Stimulated activated CD8-positive, alpha-beta memory T cell treated with anti-CD3 and anti-CD28 coated beads, Interleukin-2, amount 100 ng/mL, for 48 hours (primary cell): ENCODE data around the gene PDZD7.

Source experiments
- DNase-seq, 2 donors: peaks; one replicate each; pipeline ENCODE4 v3.0.0-alpha.2; 2020; ENCODE audit warnings: low read depth in 2 of 2

PDZD7 gene

DNA sequence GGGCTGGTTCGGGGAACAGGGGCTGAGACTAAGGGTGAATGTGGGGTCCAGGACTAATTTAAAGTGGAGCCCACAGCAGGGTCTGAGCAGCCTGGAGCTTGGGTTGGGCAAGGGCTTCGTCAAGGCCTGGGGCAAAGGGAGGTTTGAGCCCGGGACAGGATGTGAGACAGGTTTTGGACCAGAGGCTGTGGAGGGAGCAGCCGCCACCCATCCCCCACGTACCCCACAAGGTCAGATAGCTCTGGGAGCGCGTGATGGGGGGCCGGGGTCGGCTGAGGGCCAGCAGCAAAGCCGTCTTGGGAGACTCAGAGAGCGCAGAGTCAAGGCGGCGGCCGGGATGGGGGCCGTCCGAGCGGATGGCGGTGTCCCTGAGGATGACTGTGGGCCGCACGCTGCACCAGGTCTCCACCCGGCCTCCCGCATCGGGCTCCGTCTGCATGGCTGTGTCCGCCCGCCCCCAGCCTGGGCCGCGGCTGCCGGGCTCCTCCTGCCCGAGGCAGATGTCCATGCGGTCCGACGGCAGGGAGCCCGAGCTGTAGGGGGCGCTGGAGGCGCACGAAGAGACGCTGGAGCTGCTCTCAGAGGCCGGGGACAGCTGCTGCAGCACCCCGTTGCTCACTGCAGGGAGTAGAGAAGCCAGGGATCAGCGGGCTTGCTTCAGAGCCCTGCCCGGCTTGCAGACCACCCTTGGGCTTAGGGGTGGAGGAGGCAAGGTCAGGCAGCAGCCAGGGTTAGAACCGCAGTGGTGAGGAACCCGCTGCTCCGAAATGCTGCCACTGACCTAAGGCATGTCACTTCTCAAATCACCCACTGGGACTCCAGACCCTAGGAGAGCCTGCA lies 12.1 kb downstream of the PDZD7 start:
- peak; percentile 81 to 87 for DNase-seq

DNA sequence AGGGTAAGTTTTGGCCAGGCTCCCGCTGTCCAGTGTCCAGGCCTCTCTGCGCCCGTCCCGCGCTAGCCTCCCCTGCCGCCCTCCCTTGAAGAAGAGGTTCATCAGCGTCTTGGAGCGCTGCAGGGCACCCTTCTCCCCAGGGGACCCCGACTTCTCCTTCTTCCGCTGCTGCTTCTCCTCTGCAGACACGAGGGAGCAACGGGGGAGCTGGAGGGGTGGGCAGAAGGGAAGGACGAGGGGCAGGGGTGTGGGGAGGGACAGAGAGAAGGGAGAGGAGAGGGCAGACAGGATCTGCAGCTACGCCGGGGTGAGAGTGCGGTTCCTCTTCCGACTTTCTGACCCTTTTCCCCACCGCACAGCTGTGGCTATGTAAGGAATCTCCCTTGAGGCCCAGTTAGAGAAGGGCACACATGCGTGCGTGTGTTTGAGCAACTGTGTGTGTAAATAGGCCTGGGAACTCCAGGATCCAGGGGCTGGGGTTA lies 12.8 kb downstream of the PDZD7 start:
- DNase-seq = no peak

DNA sequence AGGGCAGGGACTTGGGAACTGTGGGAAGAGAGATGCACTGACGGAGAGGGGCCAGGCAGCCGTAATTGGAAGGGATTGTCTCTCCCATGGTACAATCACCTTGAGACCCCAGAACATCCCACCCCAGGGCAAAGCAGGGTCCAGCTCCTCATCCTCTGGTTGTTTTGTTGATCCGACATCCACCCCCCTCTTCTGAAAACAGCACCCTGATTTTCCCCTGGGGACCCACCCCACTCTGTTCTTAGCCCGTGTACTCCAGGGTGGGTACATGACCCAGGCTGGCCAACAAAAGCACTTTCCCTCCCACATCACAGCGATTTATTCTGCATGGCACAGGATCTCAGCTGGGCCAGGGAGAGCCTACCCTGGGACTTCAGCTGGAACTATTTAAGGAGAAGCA lies 14.1 kb downstream of the PDZD7 start:
- no peak for DNase-seq

DNA sequence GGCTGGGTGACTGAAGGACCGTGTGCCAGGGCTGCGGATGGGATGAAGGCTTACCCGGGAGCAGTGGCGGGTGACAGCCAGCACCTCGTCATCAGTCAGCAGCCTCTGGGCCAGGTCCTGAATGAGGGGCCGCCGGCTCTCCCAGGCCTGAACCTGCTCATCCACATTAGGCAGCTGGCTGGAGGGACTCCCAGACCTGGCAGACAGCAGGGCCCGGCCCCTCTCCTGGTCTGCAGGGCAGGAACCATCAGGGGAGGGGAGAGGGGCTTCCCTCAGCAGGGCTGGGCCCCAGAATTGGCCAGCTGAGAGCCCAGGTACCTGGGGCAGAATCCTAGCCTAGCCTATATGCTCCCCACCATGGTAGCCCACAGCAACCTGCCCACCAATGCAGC lies 15.4 kb downstream of the PDZD7 start:
- no peak for DNase-seq

DNA sequence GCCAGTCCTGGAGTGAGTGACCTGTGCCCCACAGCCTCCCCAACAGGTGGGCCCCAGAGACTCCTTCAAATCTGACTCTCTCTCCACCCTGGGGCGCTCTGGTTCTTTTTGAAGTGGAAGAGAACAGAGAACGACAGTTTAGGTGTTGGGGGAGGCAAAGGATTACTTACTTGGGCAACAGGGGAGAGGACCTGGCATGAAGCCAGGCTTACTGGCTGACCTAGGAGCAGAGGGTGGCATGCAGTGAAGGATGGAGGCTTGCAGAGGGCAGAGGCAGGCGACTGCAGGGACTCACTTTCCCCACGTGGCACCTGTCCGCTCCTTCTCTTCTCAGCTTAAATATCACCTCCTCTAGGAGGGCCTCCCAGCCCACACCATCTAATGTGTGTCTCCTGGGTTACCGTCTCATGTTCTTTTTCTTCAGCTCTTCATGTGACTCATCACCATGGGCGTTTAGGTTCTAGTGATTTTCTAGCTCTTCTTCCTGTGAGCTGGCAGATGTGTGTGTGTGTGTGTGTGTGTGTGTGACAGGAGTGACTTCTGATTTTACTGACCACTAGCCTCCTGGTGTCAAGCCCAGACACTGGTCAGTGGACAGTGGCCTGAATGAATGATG lies 15.9 kb downstream of the PDZD7 start:
- DNase-seq = no peak

DNA sequence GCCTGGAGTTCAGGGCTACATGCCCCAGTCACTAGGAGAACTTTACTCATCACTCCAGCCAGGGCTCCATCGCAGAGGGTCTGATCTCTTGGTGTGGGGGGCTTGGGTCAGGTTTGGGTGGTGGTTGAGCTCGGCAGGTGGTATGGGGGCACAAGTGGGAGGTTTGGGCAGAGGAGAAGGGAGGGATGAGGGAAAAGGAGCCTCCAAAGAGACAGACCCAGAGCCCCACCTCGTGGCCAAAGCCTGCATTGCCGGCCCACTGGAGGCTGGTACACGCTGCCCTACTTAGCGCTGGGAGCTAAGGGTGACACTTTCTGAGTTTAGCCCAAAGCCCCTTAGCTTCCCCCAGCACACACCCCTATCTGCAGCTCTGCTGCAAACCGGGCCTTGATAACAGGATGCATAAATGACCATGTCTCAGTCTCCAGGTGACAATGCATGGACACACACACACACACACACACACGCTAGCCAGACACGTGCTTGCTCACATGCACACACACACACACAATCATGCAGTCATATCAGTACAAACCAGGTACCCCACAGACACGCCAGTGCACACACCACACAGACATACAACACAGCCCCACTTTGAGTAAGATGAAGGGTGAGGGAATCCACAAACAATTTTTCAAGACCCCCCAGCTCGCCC lies 16.6 kb downstream of the PDZD7 start:
- peak; percentile 64 to 83 for DNase-seq

DNA sequence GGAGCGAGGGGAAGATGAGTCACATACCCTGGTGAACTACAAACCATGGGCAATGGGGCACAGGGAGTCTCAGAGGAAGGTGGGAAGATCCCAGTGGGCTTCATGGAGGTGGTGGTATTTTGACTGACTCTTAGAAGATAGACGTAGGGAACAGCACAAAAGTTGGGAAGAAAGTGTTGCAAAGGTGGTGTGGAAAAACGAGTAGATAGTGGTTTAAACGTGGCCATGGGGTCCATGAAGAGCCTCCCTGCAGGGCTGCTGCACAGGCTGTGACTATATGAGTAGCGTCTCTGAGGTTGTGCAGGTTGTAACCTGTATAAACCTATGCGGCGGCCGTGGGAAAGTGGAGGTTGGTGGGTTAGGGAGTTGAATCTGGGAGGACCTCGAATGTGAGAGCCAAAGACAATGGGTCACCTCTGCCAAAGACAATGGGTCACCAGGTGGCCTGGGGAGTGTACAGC lies 17.5 kb downstream of the PDZD7 start:
- no peak for DNase-seq

DNA sequence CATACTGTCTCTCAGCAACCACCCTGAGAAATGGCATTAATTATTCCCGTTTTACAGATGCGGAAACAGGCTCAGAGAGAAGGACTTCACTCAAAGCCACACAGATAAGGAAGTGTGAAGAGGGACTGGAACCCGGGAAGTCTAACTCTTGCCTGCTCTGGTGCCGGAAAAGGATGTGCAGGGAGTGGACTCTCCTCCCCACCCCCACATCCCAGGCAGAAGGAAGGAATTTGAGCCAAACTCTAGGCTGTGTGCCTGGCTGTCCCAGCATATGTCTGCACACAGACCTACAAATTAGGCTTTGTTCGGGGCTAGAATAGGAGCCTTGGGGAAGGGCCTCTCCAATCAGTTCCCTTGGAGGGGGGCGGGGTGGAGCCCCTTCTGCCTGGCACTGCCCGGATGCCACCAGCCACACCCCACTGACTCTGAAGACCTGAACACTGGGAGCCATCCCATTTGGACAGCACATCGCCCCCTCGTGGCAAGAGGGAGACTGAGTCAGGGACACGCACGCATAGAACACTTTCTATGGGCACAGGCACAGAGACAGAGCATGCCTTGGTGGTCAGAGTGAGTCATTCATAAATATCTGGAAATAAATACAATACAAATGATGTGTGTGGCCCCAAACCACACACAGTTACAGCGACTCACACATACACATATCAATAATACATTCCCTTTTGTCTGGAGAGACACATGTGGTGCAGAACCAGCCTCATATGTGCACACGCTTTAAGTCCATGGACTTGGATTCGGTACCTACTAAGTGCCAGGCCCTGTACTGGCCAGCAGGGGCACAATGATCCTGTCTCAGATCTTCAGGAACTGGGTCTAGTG lies 18.2 kb downstream of the PDZD7 start:
- peak; percentile 70 to 77 for DNase-seq

DNA sequence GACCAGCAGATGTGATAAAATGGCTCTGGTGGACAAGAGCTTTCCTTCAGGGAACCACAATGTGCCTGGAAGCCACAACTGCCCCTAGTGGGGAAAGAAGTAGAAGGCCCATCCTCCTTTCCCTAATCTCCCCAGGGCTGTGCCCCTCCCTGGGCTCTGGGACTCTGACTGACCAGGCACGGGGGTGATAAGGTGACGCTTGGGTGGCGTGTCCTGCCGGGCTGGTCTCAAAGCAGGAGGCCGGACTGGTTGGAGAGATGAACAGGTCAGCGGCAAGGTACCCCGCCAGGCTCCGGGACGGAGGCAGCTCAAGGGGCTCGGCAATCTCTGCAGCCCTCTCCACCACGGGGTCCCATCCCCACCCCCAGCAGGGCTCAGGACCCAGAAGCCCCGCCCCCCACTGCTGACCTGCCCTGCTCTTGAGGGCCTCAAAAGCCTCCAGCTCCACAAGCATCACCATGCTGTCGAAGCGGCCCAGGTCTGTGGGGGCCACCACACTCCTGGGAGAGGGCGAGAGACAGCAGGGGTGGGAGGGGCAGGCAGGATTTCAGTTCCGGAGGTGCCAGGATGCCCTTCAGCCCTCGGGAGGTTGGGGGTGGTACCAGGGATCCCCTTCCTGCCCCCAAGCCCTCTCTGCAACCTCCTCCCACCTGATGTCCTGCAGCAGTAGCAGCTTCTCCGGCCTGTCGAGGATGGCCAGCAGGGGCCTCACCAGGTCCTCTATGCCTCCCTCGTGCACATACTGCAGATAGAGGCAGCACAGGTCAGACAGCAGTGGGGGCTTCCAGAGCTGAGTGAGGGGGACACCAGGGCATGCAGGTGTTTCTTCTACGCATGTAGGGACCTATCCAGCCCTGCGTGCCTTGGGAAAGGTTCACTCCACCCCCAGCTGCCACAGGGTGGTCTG lies 19.2 kb downstream of the PDZD7 start:
- no peak for DNase-seq

DNA sequence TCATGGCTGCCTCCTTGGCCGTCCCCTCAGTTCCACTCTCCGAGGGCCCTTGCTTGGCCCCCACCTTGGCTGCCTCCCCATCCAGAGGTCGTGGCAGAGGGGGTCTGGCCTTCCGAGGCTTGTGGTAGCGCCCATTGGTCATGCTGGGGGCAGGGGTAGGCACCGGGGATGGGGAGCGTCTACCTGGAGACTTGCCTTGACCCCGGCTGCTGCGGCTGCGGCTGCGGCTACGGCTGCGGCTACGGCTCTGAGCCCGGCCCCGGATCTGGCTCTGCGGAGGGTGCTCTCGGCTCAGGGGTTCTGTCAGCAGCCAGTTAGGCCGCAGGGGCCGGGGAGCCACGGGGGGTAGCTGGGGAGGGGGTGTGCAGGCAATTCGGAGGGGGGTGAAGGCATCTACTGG lies 20.6 kb downstream of the PDZD7 start:
- DNase-seq = no peak

DNA sequence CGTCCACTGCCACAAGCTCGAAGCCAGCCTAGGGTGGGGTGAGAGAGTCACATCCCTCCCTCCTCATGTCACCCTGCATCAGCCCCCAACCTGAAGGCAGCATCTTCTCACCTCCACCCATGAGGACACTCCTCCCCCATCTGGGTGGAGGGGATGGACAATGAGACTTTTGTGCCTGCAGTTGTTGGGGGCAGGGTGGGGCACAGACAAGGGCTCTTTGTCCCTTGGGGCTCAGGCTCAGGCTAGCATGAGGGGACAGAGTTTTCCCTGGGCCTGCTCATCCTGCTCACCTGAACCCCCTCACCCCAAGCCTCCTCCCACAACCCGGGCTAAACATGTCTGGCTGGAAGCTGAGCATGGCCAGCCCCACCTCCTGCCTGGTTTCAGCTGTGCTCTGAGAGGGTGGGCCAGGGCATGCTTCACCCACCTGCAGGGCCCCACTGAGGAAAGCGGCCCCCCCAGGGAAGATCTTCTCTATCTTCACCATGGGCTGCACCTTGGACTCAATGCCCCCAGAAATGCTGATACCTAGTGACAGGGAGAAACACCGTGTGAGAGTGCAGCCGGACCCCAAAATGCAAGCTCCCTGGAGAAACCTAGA lies 22.0 kb downstream of the PDZD7 start:
- no peak for DNase-seq

DNA sequence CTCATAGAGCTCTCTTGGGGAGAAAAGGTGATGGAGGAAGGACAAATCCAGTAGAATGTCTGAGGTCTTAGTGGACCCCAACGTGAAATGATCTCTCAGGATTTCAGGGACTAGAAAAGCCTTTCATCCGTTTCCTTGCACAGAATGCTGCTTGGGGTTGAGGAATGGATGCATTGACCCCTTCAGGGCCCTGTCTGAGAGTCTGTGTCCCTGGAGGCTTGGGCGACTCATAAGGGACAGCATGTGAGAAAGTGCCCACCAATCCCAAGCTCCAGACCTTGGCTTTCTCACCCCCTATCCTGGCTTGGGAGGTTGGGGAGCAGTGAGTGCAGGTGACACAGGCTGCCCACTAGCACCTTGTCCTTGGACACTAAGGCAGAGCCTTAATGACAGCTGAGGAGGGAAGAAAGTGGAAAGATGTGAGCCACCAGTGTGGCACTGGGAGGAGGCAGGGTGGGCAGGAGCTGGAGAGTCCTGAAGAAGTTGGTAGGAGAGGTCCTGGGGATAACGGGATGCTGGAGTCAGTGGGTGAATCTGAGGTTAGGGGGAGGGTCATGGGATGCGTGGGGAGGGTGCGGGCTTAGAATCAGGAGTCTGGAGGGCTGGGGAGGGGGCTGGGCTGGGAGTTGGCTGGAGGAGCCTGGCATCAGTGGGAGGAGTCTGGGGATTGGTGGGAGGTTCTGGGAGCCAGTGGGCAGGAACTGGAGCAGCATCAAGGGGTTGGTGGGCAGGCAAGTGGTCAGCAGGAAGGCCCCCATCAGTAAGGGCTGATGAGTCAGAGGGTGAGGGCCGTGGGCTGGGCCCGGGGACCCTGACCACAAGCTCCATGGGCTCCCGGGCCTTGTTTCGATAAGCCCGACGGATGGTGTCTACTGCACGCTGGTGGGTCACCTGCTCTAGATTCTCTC lies 22.8 kb downstream of the PDZD7 start:
- DNase-seq = no peak

DNA sequence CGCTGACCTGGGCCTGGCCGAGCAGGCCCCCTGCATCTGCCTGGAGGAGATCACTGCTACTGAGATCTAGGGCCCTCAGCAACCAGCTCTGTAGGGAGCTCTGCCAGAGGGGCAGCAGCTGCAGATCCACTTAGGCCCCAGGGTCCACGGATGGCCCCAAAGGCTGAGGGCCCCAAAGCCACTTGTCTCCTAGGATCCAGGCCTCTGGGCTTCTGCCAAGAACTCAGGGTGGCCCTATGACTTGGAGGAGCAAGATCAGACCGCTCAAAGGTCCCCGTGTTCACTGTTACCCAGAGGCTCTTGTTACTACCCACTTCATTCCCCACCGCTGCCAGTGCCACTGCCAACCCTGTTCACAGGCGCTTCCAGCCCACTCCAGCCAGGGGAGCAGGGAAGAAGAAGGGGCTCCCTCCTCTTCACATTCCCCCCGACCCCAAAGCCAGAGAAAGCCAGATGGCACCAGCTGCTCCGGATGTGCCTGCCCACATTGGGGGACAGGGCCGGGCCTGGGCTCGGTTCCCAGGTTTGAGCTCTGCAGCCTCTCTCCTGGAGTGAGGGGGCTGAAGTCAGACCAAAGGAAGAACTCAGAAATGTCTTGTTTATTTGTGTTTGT lies 23.7 kb downstream of the PDZD7 start:
- no peak for DNase-seq

DNA sequence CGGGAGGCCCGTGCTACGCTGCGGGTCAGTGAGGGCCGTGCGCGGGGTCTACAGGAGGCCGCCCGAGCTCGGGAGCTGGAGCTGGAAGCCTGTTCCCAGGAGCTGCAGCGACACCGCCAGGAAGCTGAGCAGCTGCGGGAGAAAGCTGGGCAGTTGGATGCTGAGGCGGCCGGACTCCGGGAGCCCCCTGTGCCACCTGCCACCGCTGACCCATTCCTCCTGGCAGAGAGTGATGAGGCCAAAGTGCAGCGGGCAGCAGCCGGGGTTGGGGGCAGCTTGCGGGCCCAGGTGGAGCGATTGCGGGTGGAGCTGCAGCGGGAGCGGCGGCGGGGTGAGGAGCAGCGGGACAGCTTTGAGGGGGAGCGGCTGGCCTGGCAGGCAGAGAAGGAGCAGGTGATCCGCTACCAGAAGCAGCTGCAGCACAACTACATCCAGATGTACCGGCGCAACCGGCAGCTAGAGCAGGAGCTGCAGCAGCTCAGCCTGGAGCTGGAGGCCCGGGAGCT lies 24.3 kb downstream of the PDZD7 start:
- no peak for DNase-seq

DNA sequence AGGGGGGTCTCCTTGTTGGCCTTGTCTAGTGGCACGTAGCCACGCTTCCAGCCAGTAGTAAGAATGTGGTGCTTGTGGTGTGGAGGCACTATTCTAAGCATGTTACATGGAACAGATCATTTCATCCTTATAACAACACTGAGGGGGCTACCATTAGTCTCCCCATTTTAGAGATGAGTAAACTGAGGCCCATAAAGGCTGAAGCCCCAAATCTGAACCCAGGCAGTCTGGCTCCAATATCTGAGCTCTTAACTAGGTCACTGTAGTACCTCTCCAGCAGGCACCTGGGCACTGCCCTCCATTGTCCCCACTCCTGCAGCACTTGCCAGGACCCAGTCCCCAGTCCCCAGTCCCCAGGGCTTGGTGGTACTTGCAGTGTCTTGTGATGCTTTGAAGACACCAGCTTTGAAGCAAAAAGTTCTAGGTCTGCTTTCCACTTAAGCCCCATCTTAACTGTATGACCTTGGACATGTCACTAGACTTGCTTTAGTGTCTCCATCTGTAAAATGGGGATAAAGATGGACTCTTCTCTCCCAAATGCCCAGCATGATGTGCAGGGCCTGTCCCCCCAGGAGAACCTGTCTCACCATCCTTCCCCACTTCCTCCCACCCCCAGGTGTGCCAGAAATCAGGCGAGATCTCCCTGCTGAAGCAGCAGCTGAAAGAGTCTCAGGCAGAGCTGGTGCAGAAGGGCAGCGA lies 24.9 kb downstream of the PDZD7 start:
- DNase-seq = no peak

DNA sequence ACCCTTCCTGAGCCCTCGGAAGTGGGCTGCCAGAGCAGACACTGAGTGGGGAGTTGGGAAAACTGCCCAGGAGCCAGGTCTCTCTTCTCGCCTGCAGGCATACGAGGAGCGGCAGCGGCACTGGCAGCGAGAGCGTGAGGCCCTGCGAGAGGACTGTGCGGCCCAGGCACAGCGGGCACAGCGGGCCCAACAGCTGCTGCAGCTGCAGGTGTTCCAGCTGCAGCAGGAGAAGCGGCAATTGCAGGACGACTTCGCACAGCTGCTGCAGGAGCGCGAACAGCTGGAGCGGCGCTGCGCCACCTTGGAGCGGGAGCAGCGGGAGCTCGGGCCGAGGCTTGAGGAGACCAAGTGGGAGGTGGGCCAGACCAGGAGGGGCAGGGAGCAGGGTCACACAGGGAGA lies 25.6 kb downstream of the PDZD7 start:
- no peak for DNase-seq

DNA sequence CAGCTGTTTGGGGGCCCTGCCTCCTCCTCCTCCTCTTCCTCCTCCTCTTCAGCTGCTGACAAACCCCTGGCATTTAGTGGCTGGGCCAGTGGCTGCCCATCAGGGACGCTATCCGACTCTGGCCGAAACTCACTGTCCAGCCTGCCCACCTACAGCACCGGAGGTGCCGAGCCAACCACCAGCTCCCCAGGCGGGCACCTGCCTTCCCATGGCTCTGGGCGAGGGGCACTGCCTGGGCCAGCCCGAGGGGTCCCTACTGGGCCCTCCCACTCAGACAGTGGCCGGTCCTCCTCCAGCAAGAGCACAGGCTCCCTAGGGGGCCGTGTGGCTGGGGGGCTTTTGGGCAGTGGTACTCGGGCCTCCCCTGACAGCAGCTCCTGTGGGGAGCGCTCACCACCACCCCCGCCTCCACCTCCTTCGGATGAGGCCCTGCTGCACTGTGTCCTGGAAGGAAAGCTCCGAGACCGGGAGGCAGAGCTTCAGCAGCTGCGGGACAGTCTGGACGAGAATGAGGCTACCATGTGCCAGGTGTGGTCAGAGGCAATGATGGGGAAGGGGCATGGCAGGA lies 27.2 kb downstream of the PDZD7 start:
- DNase-seq = no peak

DNA sequence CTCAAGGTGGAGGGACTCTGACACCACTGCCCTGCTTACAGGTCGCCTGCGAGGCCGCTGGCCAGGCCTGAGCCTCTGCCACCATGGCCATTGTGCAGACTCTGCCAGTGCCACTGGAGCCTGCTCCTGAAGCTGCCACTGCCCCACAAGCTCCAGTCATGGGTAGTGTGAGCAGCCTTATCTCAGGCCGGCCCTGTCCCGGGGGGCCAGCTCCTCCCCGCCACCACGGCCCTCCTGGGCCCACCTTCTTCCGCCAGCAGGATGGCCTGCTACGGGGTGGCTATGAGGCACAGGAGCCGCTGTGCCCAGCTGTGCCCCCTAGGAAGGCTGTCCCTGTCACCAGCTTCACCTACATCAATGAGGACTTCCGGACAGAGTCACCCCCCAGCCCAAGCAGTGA lies 28.5 kb downstream of the PDZD7 start:
- DNase-seq = no peak
